Stomach smooth muscle (tissue), 2 donors: Measurements from ENCODE around the gene DNER.
"Not testable (repeated sequence)": the region's sequence is repeated elsewhere in the genome, so short reads cannot be mapped to it uniquely, and the experiment has no call there.

ENCODE experiments used
- H3K27ac ChIP-seq: one replicate; pipeline ENCODE4 v1.7.0; 2013; ENCODE audit warnings: mild to moderate bottlenecking, low read length, inconsistent platforms
- H3K27me3 ChIP-seq, 2 donors: one replicate each; pipeline ENCODE4 v1.7.0; 2013; ENCODE audit warnings: low read length in 2 of 2; ENCODE audit not compliant: insufficient read depth in 2 of 2, control insufficient read depth in 1 of 2
- H3K36me3 ChIP-seq, 2 donors: one replicate each; pipeline ENCODE4 v1.7.0; 2013; ENCODE audit warnings: low read length in 2 of 2; ENCODE audit not compliant: control insufficient read depth in 2 of 2, insufficient read depth in 2 of 2
- H3K4me1 ChIP-seq: one replicate; pipeline ENCODE4 v1.7.0; 2013; ENCODE audit warnings: low read length; ENCODE audit not compliant: control insufficient read depth, insufficient read depth
- H3K4me3 ChIP-seq, 2 donors: one replicate each; pipeline ENCODE4 v1.7.0; 2013; ENCODE audit warnings: low read length in 2 of 2
- H3K9ac ChIP-seq, 2 donors: one replicate each; pipeline ENCODE4 v1.7.0; 2013; ENCODE audit warnings: low read length in 2 of 2, mild to moderate bottlenecking in 1 of 2
- H3K9me3 ChIP-seq, 2 donors: one replicate each; pipeline ENCODE4 v1.7.0; 2013; ENCODE audit warnings: low read length in 2 of 2; ENCODE audit not compliant: control insufficient read depth in 2 of 2
- donor health status: healthy.
- donor health status: Pancreatic carcinoma.

DNER gene

DNA sequence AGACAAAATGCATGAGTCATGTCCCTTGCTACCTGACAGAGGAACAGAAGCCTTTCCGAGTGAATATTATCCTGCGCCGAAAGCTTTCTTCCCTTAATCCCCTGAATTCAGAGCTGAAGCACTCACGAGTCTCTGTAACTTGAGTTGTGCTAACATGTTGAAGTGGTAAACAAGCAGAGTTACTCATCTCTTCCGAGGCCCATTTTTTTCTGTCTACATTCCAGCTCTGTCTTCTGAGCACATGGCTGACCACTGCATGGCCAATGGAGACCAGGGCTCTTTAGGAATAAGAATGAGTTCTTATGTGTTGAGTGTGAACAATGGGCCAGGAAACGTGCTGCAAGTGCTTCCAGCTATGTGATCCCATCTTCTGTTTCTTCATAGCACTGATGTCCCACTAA is 370.2 kb downstream of the DNER start:
- Histone ChIP-seq H3K4me1 (peaks cover 7% of the 10 kb centered on the region), H3K27me3 (no peaks in the 10 kb centered on the region), H3K9ac (no peak overlapping the region), H3K9me3 (no peaks in the 10 kb centered on the region), H3K27ac (no peak overlapping the region), H3K36me3 (no peaks in the 10 kb centered on the region), H3K4me3 (no peak overlapping the region)

DNA sequence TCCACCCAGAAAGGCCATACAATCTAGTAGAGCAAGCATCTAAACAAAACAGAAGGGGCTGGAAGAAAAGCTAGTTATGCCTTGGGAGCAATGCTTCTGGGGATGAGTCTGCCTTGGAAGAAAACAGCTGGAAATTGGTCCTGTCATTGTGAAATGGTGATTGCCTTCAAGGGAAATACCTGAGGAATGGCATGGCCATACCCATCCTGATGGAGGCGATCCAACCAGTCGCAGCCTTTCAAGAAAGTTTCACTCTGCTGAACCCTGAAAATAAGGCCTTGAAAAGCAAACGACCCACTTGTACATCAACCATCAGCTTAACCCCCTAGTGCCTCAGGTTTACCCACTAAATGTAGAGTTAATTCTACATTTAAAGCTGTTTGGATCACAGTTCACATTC is 370.7 kb downstream of the DNER start:
- no peak overlapping the region for H3K9ac ChIP-seq

DNA sequence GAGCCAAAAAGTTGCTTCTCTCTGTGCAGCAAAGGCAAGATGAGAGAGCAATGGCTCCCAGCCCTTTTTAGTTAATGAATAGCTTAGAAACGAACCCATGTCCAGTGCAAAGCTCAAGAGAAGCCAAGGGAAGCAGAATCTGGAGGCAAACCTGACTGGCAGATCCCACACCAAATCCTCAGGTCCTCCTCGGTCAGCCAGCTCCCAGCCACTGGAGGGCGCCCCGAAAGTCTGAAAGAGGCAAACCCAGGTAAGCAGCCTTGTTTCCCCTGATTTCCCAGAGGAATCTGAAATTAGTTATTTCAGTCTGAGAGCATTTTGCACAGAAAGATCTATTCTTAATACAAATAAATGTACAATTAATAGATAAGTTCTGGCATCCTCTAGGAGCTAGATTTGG is 372.0 kb downstream of the DNER start:
- Histone ChIP-seq H3K9me3 (no peaks in the 10 kb centered on the region), H3K27me3 (no peaks in the 10 kb centered on the region), H3K4me3 (no peak overlapping the region), H3K36me3 (no peaks in the 10 kb centered on the region), H3K27ac (no peak overlapping the region), H3K9ac (no peak overlapping the region), H3K4me1 (peaks cover 11% of the 10 kb centered on the region)

More for the DNA sequence above, 370.7 kb downstream of the DNER start:
- H3K9me3 ChIP-seq = no peaks in the 10 kb centered on the region
- peaks cover 9% of the 10 kb centered on the region for H3K4me1 ChIP-seq
- no peaks in the 10 kb centered on the region for H3K36me3 ChIP-seq
- no peak overlapping the region for H3K4me3 ChIP-seq
- H3K27ac ChIP-seq = no peak overlapping the region
- no peaks in the 10 kb centered on the region for H3K27me3 ChIP-seq

DNA sequence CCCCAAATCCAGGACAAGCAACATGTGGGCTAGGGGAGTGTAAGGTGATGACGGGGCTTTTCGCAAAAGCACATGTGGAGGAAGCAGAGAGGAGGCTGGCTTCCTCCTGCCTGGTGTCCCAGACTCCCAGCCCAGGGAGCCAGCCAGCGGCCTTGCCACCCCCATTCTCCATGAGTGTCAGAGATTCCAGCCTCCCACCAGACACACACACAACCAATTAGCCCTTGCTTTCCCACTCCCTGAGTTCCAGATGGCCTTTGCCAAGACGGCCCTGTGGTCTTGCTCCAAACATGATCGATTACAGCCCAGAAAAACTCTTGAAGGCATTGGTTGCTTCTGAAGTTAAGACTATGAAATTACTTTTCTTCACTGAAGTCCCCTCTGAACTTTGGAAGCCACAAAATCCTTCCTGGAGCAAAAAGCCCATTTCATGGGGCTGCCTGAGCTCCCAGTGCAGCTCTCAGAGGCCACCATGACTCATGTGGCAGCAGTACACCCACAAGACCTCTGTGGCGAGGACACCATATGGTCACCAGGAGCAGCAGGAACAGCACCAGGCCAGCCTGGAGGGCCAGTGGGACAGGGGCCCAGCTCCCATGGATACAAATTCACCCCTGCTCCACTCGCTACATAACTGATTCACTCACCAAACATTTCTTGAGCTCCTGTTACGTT is 374.1 kb downstream of the DNER start:
- Histone ChIP-seq H3K4me1 (peaks cover 25% of the 10 kb centered on the region), H3K9ac (no peak overlapping the region), H3K27ac (no peak overlapping the region)

DNA sequence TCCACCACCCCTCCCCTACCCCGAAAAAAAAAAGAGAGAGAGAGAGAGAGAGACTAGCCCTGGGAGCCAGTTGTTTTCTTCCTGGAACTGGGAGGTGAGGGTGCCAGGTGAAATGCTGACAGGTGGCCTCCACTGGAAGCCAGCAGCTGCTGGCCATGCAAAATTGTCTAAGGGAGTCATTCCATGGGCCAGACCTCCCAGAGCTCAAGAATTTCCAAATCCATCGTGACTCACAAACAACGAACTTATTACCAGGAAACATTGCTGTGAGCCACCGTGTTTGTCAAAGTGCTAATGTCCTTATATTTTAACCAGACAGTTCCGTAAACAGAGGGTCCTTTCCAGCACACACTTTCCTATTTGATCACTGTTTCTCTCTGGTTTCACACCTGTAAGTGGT is 374.7 kb downstream of the DNER start:
- Histone ChIP-seq H3K9me3 (no peaks in the 10 kb centered on the region), H3K4me1 (peaks cover 27% of the 10 kb centered on the region), H3K27ac (no peak overlapping the region), H3K4me3 (no peak overlapping the region), H3K9ac (no peak overlapping the region), H3K36me3 (no peaks in the 10 kb centered on the region), H3K27me3 (no peaks in the 10 kb centered on the region)

More for the DNA sequence above, 374.1 kb downstream of the DNER start:
- Histone ChIP-seq H3K36me3 (no peaks in the 10 kb centered on the region), H3K9me3 (no peaks in the 10 kb centered on the region), H3K4me3 (no peak overlapping the region), H3K27me3 (no peaks in the 10 kb centered on the region)

- H3K9ac ChIP-seq, H3K27me3 ChIP-seq, H3K27ac ChIP-seq, H3K36me3 ChIP-seq, H3K4me3 ChIP-seq, H3K9me3 ChIP-seq: not testable (repeated sequence)
- peaks cover 24% of the 10 kb centered on the region for H3K4me1 ChIP-seq
These were observed 375.2 kb downstream of the DNER start for GRCh38 chr2:229339171-229339570.

DNA sequence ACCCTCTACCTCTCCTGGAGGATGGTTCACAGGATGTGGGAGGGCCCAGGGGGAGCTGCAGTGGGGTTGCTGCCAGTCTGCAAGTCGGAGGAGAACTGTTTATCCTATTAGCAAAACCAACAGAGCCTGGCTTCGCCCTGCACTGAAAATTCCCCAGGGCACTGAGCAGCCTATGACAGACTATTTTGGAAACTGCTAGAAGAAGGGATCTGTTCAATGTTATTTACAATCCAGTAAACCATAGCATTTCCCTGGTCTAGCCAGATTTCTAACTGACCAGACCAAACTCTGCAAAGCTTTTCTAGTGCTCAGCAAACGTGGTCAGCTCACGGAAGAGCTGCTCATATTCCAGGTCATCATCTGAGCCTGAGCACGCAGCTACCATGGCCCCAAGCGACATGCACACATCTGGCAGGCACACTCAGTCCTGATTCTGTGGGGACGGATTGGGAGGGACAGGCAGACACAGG is 378.4 kb downstream of the DNER start:
- H3K27ac ChIP-seq = peak overlapping the region; percentile 70
- no peaks in the 10 kb centered on the region for H3K9me3 ChIP-seq
- no peaks in the 10 kb centered on the region for H3K27me3 ChIP-seq
- H3K4me3 ChIP-seq = peak overlapping the region in 1 of 2 donors; percentile 59
- no peaks in the 10 kb centered on the region for H3K36me3 ChIP-seq
- peak overlapping the region in 1 of 2 donors; percentile 55 for H3K9ac ChIP-seq
- H3K4me1 ChIP-seq = peaks cover 20% of the 10 kb centered on the region

DNA sequence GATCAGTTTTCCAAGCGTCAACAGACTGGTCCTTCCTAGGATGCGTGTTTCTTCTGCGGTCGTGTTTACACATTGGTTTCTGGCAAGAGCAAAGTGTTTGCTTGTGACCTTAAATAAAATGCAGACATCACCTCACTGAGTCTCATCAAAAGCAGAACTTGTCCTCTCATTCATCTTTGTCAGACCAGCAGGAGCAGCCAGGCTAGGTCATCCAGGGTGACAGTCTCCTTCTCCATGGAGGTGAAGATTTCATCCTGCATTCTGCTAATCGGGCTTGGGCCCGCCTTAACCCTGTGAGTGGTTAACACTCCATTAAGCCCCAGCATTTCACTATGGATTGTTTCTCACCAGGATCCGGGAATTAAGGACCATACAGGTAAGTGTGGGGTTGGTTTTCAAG is 379.0 kb downstream of the DNER start:
- H3K27ac ChIP-seq = peak overlapping the region; percentile 70
- no peaks in the 10 kb centered on the region for H3K27me3 ChIP-seq
- no peaks in the 10 kb centered on the region for H3K36me3 ChIP-seq
- H3K4me3 ChIP-seq = peak overlapping the region in 1 of 2 donors; percentile 40
- peaks cover 20% of the 10 kb centered on the region for H3K4me1 ChIP-seq
- no peaks in the 10 kb centered on the region for H3K9me3 ChIP-seq
- no peak overlapping the region for H3K9ac ChIP-seq

GRCh38 chr2:229330952-229331351 is 383.4 kb downstream of the DNER start:
- H3K4me3 ChIP-seq = no peak overlapping the region
- no peaks in the 10 kb centered on the region for H3K27me3 ChIP-seq
- H3K27ac ChIP-seq = no peak overlapping the region
- H3K9me3 ChIP-seq = no peaks in the 10 kb centered on the region
- H3K4me1 ChIP-seq = peaks cover 8% of the 10 kb centered on the region
- H3K36me3 ChIP-seq = no peaks in the 10 kb centered on the region
- no peak overlapping the region for H3K9ac ChIP-seq

- H3K9ac ChIP-seq = no peak overlapping the region
- H3K4me1 ChIP-seq = no peaks in the 10 kb centered on the region
- no peak overlapping the region for H3K4me3 ChIP-seq
- H3K27me3 ChIP-seq = no peaks in the 10 kb centered on the region
- no peaks in the 10 kb centered on the region for H3K9me3 ChIP-seq
- no peak overlapping the region for H3K27ac ChIP-seq
- no peaks in the 10 kb centered on the region for H3K36me3 ChIP-seq
These were observed 394.8 kb downstream of the DNER start for GRCh38 chr2:229319558-229319957.

- no peaks in the 10 kb centered on the region for H3K27me3 ChIP-seq
- H3K36me3 ChIP-seq = no peaks in the 10 kb centered on the region
- H3K4me1 ChIP-seq = no peaks in the 10 kb centered on the region
- no peak overlapping the region for H3K27ac ChIP-seq
- H3K9me3 ChIP-seq = no peaks in the 10 kb centered on the region
- H3K4me3 ChIP-seq = no peak overlapping the region
- H3K9ac ChIP-seq = no peak overlapping the region
These were observed 400.2 kb downstream of the DNER start for GRCh38 chr2:229314117-229314516.
